Right kidney (tissue), 1 donor: ENCODE measurements around the gene SLC6A20.

Source experiments
- DNase-seq: peaks from one replicate; pipeline ENCODE4 v3.0.0-alpha.2; 2016

SLC6A20 gene

GRCh38 chr3:45778761-45779201, 17.6 kb downstream of the SLC6A20 start:
- no peak for DNase-seq

- DNase-seq = no peak
These were observed 18.5 kb downstream of the SLC6A20 start for GRCh38 chr3:45777746-45778386.

GRCh38 chr3:45777111-45777745, 19.1 kb downstream of the SLC6A20 start:
- DNase-seq = no peak

GRCh38 chr3:45776611-45777010, 19.7 kb downstream of the SLC6A20 start:
- no peak for DNase-seq

GRCh38 chr3:45776301-45776595, 20.1 kb downstream of the SLC6A20 start:
- no peak for DNase-seq

GRCh38 chr3:45775571-45776300, 20.6 kb downstream of the SLC6A20 start:
- DNase-seq = no peak

- no peak for DNase-seq
These were observed 21.5 kb downstream of the SLC6A20 start for GRCh38 chr3:45774581-45775521.

- DNase-seq = no peak
These were observed 22.5 kb downstream of the SLC6A20 start for GRCh38 chr3:45773714-45774449.

GRCh38 chr3:45773072-45773471, 23.3 kb downstream of the SLC6A20 start:
- DNase-seq = no peak

- no peak for DNase-seq
These were observed 23.8 kb downstream of the SLC6A20 start for GRCh38 chr3:45772341-45773035.

- no peak for DNase-seq
These were observed 24.5 kb downstream of the SLC6A20 start for GRCh38 chr3:45771831-45772230.

- no peak for DNase-seq
These were observed 25.1 kb downstream of the SLC6A20 start for GRCh38 chr3:45771166-45771775.

- DNase-seq = no peak
These were observed 30.4 kb downstream of the SLC6A20 start for GRCh38 chr3:45765958-45766357.

- no peak for DNase-seq
These were observed 31.0 kb downstream of the SLC6A20 start for GRCh38 chr3:45765266-45765851.

GRCh38 chr3:45763303-45763675, 33.0 kb downstream of the SLC6A20 start:
- DNase-seq = no peak

- no peak for DNase-seq
These were observed 33.6 kb downstream of the SLC6A20 start for GRCh38 chr3:45762647-45763302.

GRCh38 chr3:45761831-45762230, 34.5 kb downstream of the SLC6A20 start:
- no peak for DNase-seq

GRCh38 chr3:45760878-45761711, 35.2 kb downstream of the SLC6A20 start:
- DNase-seq = peak; percentile 19

- no peak for DNase-seq
These were observed 36.5 kb downstream of the SLC6A20 start for GRCh38 chr3:45759851-45760250.
